ENCODE results near the gene AMTN.

DNA sequence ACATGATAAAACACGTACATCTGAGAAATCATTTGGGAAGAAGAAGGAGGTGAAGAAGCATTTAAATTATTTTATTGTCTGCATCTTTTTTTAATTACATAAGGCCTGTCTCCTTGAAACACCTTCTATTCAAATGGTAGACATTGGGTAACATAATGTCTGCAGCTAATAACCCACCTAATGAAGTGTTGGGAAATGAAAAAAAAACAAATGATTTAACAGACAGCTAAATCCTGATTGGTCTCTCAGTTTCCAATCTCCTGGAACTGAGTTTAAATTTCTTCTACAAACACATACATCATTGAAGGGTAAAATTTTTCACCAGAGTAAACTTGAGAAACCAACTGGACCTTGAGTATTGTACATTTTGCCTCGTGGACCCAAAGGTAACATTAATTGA is at the start of gene AMTN:
- TF ChIP-seq, protein P1, sequence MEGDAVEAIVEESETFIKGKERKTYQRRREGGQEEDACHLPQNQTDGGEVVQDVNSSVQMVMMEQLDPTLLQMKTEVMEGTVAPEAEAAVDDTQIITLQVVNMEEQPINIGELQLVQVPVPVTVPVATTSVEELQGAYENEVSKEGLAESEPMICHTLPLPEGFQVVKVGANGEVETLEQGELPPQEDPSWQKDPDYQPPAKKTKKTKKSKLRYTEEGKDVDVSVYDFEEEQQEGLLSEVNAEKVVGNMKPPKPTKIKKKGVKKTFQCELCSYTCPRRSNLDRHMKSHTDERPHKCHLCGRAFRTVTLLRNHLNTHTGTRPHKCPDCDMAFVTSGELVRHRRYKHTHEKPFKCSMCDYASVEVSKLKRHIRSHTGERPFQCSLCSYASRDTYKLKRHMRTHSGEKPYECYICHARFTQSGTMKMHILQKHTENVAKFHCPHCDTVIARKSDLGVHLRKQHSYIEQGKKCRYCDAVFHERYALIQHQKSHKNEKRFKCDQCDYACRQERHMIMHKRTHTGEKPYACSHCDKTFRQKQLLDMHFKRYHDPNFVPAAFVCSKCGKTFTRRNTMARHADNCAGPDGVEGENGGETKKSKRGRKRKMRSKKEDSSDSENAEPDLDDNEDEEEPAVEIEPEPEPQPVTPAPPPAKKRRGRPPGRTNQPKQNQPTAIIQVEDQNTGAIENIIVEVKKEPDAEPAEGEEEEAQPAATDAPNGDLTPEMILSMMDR (IDR thresholded peaks at IDR 0.05), result no peak
- TF ChIP-seq ZFX (IDR thresholded peaks at IDR 0.05; ENCODE audit: borderline replicate concordance), result no peak
